GM12864 (cell line): ENCODE data around the gene XDH.

Experiments
- DNase-seq: peaks from one replicate; pipeline ENCODE4 v3.0.0-alpha.2; 2011; ENCODE audit warnings: low read depth
- H3K4me3 ChIP-seq: 2 replicates; pipeline ENCODE4 v1.5.1; 2011; ENCODE audit warnings: mild to moderate bottlenecking, low read depth, low read length, control low read depth
- TF ChIP-seq, protein P1 (sequence below): IDR thresholded peaks from 2 replicates; pipeline ENCODE4 v1.5.1; 2011; ENCODE audit warnings: low read depth, mild to moderate bottlenecking, moderate library complexity, low read length, control low read depth, inconsistent platforms; ENCODE audit errors: missing control alignments

XDH gene

GRCh38 chr2:31286230-31286629 is 128.3 kb downstream of the XDH start:
- no peak for DNase-seq
- H3K4me3 ChIP-seq: no peak overlapping the region
- TF ChIP-seq, protein P1, sequence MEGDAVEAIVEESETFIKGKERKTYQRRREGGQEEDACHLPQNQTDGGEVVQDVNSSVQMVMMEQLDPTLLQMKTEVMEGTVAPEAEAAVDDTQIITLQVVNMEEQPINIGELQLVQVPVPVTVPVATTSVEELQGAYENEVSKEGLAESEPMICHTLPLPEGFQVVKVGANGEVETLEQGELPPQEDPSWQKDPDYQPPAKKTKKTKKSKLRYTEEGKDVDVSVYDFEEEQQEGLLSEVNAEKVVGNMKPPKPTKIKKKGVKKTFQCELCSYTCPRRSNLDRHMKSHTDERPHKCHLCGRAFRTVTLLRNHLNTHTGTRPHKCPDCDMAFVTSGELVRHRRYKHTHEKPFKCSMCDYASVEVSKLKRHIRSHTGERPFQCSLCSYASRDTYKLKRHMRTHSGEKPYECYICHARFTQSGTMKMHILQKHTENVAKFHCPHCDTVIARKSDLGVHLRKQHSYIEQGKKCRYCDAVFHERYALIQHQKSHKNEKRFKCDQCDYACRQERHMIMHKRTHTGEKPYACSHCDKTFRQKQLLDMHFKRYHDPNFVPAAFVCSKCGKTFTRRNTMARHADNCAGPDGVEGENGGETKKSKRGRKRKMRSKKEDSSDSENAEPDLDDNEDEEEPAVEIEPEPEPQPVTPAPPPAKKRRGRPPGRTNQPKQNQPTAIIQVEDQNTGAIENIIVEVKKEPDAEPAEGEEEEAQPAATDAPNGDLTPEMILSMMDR: no peak
